Fibroblast of peridontal ligament (primary cell): ENCODE results near the gene FXYD7.
A peak's percentile ranks its signal among the peaks of the same experiment; 100 is the strongest.
"Not testable (repeated sequence)": the region's sequence is repeated elsewhere in the genome, so short reads cannot be mapped to it uniquely, and the experiment has no call there.

Experiments
- DNase-seq: peaks from one replicate; pipeline ENCODE4 v3.0.0-alpha.2; 2010; ENCODE audit errors: extremely low read depth

The FXYD7 gene, protein sequence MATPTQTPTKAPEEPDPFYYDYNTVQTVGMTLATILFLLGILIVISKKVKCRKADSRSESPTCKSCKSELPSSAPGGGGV

DNA sequence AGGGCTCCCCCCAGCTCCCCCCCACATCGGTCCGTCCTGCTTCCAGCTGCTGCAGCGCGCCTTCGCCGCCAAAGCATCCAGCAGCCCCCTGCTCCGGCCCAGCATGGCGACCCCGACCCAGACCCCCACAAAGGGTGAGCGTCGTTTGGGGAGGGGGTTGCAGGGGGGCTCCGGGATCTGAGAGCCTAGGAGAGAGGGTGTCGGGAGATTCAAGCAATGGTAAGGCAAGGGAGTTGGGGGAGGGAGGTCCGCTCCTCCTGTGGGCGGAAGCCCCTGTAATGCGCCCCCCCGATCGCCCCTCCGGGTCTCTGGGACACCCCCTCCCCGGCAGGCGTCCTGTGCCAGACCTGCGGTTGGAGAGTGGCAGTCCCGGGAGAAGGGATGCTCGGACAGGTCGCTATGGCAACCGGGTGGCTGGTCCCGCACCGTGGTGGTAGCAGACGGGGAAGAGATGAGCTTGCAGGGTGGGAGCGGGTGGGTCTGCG is at the start of gene FXYD7:
Gene FXYD7, plus strand, starts transcription at position 25 of the 485 bp plus-strand sequence. Its CDS starts 79 bp downstream, at position 104.
- DNase-seq: no peak

DNA sequence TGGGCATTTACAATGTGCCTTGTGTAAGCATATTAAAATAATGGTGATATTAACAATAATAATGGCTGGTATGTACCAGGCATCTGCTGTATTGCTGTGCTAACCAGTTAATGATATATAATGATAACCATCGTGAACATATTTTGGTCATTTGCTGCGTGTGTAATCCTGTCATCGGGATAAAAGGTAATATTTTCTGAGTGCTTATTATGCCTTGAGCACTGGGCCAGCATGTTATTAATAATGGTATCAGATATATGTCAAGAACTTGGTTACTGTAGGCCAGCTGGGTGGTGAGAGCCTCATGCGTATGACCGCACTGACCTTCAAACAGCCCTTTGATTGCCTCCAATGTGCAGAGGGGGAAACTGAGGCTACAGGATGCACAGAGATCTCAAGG is 49.6 kb upstream of the FXYD7 start:
- DNase-seq: no peak

DNA sequence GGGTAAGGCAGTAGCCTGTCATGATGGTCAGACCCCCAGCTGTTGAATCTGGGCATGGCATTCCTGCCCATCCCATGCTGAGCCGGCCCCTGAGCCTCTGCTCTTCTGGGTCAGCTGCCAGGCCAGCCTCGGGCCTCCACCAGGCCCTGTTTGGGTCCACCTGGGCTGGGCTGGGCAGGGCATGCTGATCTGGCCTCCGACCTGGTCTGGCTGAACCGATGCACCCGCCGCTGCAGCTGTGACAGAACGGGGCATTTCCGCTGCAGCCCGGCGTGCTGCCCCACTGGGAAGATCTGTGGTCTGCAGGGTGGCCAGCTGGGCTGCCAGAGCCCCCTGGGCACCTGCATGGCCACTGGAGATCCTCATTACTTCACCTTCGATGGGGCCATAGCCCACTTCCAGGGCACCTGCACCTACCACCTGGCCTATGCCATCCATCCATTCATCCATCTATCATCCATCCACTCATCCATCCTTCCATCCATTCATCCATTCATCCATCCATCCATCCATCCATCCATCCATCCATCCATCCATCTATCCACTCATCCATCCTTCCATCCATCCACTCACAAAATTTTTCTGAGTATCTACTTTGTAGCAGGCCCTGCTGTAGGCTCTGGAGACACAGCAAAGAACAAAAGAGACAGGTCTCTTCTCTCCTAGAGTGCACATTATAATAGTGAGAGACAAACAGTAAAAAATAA is 49.0 kb upstream of the FXYD7 start:
- no peak for DNase-seq

DNA sequence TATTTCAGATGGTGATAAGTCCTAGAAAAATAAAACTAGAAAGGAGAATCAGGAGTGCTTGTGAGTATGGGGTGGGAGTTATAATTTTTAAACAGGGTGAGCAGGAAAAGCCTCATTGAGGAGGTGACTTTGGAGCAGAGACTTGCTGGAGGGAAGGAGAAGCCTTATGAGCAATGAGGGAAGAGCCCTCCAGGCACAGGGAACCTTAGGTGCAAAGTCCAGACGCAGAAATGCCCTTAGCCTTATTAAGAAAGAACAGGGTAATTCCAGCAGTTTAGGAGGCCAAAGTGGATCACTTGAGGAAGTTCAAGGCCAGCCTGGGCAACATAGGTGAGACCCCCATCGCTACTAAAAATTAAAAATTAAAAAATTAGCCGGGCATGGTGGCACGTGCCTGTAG is 48.4 kb upstream of the FXYD7 start:
- no peak for DNase-seq

DNA sequence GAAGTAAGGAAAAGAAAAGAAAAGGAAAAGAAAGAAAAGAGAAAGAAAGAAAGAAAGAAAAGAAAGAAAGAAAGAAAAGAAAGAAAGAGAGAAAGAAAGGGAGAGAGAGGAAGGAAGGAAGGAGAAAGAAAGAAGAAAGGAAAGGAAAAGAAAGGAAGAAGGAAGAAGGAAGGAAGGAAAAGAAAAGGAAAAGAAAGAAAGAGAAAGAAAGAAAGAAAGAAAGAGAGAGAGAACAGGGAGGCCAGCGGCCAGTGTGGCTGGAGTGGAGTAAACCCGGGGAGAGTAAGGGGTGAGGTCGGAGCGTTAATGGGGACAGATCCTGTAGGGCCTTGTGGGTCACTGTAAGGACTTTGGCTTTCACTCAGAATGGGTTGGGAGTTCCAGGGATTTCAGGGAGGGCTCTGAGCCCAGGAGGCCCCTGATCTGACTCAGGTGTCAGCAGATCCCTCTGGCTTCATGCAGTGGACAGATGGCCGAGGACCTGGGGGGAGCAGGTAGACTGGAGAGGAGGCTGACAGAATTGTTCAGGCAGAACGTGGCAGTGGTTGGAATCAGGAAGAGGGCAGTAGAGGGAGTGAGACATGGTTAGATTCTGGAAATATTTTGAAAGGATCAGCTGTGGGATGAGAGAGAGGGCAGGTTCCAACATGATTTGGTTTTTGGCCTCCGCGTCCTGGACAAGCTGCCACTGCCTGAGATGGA is 47.2 kb upstream of the FXYD7 start:
- DNase-seq: no peak

DNA sequence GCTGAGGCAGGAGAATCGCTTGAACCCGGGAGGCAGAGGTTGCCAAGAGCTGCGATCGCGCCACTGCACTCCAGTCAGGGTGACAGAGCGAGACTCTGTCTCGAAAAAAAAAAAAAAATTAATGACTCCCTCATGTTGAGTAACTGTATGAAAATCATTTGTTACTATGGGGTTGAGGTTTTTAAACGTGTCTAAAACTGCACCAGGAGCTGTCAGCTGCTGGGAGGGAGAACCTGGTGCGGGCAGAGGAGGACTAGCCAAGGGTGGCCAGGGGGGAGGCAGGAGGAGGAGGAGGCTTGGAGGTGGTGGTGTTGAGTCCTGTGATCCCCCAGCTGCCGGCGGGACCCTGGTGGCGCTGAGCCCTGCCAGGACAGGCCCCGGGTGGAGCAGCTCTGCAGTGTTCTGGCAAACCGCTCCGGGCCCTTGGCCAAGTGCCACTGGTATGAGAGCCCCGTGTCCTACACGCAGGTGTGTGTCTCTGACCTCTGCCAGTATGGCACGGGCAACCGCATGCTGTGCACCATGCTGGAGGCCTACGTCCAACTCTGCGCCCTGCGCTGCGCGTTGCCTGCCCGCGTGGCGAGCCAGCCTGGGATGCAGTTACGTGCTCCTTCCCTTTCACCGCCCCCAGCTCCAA is 44.5 kb upstream of the FXYD7 start:
- DNase-seq: no peak

DNA sequence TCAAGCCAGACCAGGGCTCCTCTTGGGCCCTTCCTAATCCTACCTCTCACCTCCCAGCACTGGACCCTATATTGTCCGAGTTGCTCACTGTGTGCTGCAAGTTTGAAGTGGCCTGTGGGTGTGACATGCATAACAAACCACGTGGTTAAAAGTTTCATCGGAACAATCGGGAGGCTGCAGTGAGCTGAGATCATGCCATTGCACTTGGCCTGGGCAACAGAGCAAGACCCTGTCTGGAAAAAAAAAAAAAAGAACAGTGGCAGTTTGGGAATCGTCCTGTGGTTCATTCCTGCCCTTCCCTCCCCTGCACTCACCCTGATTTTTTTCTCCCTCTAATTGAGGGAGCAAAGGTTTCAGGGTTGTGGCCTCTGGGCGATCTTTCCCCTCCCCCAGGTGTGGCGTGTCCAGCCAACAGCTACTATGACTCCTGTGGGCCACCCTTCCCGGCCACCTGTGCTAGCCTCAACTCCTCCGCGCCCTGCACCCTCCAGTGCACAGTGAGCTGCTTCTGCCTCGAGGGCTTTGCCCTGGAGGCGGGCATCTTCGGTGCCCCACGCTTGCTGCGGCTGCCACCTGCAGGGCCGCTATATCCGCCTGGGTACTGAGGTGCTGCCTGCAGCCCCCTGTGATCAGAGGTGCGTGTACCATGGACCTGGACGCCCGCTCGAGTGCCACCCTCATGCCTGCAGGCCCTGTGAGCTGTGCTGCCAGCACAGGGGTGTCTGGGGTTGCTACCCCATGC is 43.7 kb upstream of the FXYD7 start:
- no peak for DNase-seq

DNA sequence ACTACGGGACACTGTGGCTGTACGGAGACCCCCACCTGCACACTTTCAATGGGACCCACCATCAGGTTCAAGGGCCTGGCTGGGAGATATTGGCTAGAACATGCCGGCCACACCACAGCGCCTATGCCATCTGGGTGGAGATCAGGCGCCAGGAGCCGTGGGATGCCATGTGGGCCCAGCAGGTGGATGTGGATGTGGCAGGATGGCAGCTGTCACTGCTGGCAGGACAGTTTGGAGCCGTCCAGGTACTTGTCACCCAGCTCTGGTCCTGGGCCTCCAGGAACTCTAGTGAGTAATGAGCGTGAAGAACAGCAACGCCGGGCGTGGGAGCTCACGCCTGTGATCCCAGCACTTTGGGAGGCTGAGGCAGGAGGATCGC is 43.2 kb upstream of the FXYD7 start:
- DNase-seq: no peak

DNA sequence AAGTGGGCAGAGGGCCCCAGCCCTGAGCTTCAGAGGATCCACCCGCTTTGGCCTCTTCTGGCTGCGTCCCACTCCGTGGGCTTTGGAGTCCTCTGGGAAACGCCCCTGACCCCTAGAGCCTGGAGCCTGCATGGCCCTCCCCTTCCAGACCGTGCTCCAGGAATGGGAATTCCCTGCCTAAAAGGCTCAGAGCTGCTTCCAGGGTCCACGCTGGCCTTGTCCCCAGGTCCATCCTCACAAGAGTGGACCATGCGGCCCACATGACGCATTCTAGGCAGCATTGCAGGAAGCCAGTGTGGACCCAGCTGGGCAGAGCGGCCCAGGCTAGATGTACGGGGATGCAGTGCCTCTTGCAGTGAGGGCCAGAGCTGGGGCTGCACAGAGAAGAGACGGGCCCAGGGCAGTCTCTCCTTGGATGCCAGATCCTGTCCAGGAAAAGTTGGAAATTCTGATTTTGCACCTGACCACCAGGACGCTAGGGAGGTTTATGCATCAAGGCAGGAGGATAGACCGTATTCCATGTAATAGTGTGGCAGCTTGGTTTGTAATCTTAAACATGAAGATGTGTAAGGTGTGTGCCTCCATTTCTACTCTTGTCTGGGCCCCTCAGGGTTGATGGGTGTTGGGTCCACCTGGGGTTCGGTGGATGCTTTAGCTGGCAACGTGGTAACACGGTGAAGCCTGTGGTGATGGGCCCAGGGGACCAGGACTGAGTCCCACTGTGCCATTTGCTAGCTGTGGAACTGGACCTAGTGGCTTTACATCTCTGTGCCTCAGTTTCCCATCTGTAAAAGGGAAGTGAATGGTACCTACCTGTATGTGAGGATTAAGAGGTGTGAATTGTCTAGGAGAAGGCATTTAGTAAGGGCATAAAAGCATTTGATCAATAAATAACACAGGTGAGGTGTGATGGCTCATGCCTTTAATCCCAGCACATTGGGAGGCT is 42.2 kb upstream of the FXYD7 start:
- DNase-seq: no peak

DNA sequence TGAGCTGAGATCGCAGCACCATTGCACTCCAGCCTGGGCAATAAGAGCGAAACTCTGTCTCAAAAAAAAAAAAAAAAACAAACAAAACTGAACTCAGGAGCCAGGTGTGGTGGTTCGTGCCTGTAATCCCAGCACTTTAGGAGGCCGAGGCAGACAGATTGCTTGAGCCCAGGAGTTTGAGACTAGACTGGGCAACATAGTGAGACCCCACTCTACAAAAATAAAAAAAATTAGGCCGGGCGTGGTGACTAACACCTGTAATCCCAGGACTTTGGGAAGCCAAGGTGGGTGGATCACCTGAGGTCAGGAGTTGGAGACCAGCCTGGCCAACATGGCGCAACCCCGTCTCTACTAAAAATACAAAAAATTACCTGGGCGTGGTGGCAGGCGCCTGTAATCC is 41.1 kb upstream of the FXYD7 start:
- DNase-seq: not testable (repeated sequence)

DNA sequence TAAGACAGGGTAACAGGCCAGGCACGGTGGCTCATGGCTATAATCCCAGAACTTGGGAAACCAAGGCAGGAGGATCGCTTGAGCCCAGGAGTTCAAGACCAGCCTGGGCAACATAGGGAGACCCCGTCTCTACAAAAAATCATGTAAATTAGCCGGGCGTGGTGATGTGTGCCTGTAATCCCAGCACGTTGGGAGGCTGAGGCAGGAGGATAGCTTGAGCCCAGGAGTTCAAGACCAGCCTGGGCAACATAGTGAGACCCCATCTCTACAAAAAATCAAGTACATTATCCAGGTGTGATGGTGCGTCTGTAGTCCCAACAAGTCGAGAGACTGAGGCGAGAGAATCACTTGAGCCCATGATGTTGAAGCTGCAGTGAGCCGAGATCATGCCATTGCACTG is 39.4 kb upstream of the FXYD7 start:
- DNase-seq: not testable (repeated sequence)

DNA sequence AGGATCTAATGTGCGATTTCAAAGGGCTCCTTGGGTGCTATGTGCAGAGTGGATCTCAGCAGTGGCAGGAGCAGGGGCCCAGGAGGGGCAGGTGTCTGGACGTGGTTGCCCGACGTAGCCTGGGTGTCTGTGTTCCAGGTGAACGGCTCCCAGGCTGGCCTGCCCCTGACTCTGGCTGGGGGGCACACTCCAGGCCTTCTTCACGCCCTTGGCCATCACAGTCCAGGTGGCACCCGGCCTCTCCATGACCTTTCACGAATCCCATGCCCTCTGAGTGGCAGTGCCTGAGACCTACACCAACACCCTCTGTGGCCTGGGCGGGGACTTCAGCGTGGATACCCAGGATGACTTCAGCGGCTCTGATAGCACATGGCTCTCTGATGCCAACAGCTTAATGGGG is 38.7 kb upstream of the FXYD7 start:
- no peak for DNase-seq

DNA sequence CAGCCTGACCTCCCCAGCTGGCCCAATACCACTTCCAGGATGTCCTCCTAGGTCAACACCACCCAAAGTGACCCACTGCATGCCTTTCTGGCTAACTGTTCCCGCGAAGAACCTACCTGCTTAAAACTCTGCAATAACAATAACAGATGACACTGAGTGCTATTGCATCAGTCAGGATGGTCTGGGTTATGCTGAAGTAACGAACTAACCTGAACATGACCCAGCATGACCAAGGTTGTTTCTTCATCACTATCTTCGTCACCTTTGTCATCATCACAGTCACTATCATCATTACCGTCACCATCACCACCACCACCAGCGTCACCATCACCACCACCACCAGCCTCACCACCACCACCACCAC is 38.0 kb upstream of the FXYD7 start:
- DNase-seq: no peak

DNA sequence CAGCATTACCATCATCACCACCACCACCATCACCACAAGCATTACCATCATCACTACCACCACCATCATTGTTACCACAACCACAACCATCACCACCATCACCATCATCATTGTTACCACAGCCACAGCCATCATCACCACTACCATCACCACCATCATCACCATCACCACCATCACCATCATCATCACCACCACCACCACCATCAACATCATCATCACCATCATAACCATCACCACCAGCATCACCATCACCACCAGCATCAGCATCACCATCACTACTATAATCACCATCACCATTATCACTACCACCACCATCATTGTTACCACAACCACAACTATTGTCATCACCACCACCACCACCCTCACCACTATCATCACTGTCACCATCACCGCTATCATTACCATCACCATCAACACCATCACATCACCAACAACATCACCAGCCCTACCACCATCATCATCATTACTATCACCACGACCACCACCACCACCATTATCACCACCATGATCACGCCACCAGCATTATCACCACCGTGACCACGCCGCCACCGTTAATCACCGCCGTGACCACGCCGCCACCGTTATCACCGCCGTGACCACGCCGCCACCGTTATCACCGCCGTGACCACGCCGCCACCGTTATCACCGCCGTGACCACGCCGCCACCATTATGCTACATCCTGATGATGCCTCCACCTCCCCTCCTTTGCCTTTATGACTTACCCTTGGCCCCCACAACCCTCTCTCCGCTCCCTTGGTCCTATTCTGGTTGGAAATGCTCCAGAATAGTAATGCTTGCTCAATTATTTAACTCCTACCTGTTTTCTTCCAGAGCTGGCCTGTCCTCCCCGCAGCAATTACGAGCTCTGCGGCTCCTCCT is 37.4 kb upstream of the FXYD7 start:
- no peak for DNase-seq

DNA sequence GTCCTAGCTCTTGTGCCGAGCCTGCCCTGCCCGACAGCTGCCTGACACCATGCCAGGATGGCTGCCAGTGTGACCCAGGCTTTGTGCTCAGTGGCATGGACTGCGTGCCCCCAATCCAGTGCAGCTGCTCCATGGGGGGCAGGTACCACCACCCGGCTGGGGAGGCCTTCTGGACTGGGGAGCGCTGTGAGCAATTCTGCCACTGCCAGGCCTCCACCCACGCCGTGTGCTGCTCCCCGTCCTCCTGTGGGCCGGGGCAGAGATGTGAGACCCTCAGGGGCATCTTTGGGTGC is 36.8 kb upstream of the FXYD7 start:
- no peak for DNase-seq

DNA sequence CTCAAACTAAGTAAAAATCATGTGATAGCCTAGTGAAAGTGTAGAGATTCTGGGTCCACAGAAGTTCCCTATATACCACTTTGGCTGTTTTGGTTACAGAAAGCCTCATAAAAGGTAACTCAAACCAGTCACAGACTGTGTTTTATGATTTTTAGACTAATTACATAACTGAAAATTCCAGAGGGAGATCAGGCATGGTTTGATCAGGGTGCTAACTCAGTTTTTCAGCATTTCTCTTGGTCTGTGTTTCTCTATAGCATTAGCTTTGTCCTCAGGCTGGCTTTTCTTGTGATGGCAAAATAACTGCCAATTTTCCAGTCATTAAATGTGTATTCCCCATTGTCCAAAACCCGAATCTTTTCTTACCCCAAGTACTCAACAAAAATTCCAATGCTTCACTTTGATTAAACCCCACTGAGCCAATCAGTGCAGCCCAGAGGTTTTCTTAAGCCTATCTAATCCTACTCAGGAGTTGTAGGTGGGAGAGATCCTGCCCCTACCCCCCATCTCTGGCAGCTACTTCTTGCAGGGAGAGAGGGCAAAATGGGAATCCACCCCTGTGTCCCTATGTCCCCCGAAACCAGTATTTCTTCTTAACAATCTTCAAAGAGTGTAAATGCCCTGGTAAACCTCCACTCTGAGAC is 36.0 kb upstream of the FXYD7 start:
- DNase-seq: no peak

DNA sequence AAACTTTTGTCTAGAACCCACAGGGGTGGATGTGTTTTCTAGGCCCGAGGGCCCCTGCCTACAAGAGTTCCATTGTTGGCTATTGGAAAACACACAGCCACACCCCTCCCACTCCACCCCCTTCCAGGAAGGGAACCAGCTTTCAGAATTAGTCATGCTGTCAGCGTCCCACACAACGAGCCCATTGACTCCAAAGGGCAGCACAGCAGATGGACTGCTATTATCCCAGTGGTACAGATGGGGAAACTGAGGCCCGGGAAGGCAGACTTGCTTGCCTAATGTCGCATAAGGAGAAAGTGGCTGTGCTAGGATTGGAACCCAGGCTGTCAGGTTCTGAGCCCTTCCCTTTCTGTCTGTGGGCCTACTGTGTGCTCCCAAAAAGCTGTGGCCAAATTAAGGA is 35.5 kb upstream of the FXYD7 start:
- DNase-seq: peak; percentile 26

DNA sequence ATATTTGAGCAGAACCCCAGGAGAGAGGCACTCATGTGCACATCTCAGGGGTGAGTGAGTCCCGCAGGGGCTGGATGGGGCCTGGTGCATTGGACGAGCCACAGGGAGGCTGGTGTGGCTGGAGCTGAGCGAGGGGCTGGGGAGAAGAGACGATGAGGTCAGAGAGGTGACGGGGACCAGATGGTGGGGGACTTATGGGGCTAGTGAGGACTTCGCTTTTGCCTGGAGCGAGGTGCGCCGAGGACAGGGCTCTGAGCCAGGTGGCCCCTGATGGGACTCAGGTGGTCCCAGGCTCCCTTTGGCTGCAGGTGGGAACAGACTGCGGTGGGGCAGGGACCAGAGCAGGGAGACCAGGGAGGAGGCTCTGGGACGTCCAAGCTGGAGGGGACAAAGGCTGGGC is 34.3 kb upstream of the FXYD7 start:
- DNase-seq: no peak

DNA sequence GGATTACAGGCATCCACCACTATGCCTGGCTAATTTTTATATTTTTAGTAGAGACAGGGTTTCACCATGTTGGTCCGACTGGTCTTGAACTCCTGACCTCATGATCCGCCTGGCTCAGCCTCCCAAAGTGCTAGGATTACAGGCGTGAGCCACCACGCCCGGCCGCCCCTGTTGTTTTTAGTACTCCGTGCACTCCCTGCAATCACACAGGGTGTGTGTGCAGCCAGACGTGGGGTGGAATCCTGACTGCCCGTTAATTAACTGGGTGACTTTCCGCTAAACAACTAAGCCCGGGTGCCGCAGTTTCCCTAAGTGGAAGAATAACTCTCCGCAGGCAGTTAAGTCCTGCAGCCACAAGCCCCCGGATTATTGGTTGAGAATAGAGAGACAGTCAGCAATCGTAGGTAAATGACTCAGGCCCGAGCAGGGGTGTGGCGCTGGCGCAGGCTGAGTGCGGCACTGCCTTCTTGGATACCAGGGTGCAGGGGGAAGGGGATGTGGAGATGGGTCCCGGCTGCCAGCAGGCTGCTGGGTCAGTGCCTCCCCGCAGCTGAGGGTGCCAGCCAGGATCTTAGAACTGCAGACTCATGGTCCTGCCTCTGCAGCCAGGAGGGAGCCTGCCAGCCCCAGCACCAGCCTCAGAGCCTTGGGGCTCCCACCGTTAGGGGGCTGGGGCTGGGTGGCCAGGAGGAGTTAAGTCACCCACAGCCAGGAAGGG is 33.5 kb upstream of the FXYD7 start:
- no peak for DNase-seq
